Liver (tissue), 3 donors: ENCODE data around the gene F13A1.

Experiments
- ATF3 ChIP-seq: IDR thresholded peaks from 2 replicates; pipeline ENCODE4 v1.6.1; 2016; ENCODE audit warnings: antibody characterized with exemption
- CTCF ChIP-seq: fragments of 150-350 bp; IDR thresholded peaks from 2 replicates; pipeline ENCODE4 v1.5.1; 2017; ENCODE audit warnings: improper control_type of control experiment, low read depth, low read length; ENCODE audit not compliant: missing input control
- EGR1 ChIP-seq, 2 donors: IDR thresholded peaks; 2 replicates each; pipeline ENCODE4 v1.6.1; 2016 to 2018; ENCODE audit warnings: antibody characterized with exemption in 2 of 2, low read depth in 2 of 2
- FOXA1 ChIP-seq: IDR thresholded peaks from 2 replicates; pipeline ENCODE4 v1.6.1; 2016; ENCODE audit warnings: antibody characterized with exemption
- GABPA ChIP-seq, 2 donors: IDR thresholded peaks in 1 of 2; conservative IDR thresholded peaks in 1 of 2; 2 replicates each; pipeline ENCODE4 v1.6.1; 2016; ENCODE audit warnings: antibody characterized with exemption in 2 of 2, mild to moderate bottlenecking in 1 of 2, moderate library complexity in 1 of 2
- HNF4A ChIP-seq, 2 donors: conservative IDR thresholded peaks; 2 replicates each; pipeline ENCODE4 v1.6.1; 2016; ENCODE audit warnings: antibody characterized with exemption in 2 of 2, mild to moderate bottlenecking in 2 of 2
- JUND ChIP-seq, 2 donors: IDR thresholded peaks; 2 replicates each; pipeline ENCODE4 v1.6.1; 2016; ENCODE audit warnings: antibody characterized with exemption in 2 of 2
- MAX ChIP-seq: IDR thresholded peaks from 2 replicates; pipeline ENCODE4 v1.6.1; 2016; ENCODE audit warnings: antibody characterized with exemption
- RAD21 ChIP-seq, 2 donors: IDR thresholded peaks; 2 replicates each; pipeline ENCODE4 v1.6.1; 2016; ENCODE audit warnings: antibody characterized with exemption in 2 of 2, mild to moderate bottlenecking in 2 of 2
- REST ChIP-seq: IDR thresholded peaks from 2 replicates; pipeline ENCODE4 v1.6.1; 2016; ENCODE audit warnings: antibody characterized with exemption, mild to moderate bottlenecking
- RXRA ChIP-seq, 2 donors: IDR thresholded peaks; 2 replicates each; pipeline ENCODE4 v1.6.1; 2017 to 2018; ENCODE audit warnings: antibody characterized with exemption in 2 of 2, mild to moderate bottlenecking in 1 of 2
- SP1 ChIP-seq: IDR thresholded peaks from 2 replicates; pipeline ENCODE4 v1.6.1; 2018; ENCODE audit warnings: antibody characterized with exemption, mild to moderate bottlenecking
- TAF1 ChIP-seq: conservative IDR thresholded peaks from 2 replicates; pipeline ENCODE4 v1.6.1; 2016; ENCODE audit warnings: antibody characterized with exemption, mild to moderate bottlenecking
- YY1 ChIP-seq: IDR thresholded peaks from 2 replicates; pipeline ENCODE4 v1.6.1; 2016; ENCODE audit warnings: antibody characterized with exemption, mild to moderate bottlenecking
- donor health status: healthy.
- donor health status: healthy.

GRCh38 chr6:6180684-6181083 lies 139.8 kb downstream of the F13A1 start:
- TF ChIP-seq CTCF (no peak), ATF3 (no peak), YY1 (no peak), SP1 (no peak), REST (no peak), RAD21 (IDR thresholded peaks at IDR 0.05) (no peak), MAX (no peak), TAF1 (no peak), GABPA (IDR thresholded peaks at IDR 0.05 in 1 of 2, conservative IDR thresholded peaks at IDR 0.05 in 1 of 2) (no peak), FOXA1 (no peak), RXRA (IDR thresholded peaks at IDR 0.05) (no peak), HNF4A (conservative IDR thresholded peaks at IDR 0.05) (no peak), JUND (IDR thresholded peaks at IDR 0.05) (no peak), EGR1 (IDR thresholded peaks at IDR 0.05; ENCODE audit: low read depth in 2 of 2) (no peak)
